T-helper 1 cell (primary cell): Measurements from ENCODE around the gene CPSF4L.

Experiments
- DNase-seq, 5 donors: peaks; one replicate each; pipeline ENCODE4 v3.0.0-alpha.2; 2012 to 2020

Gene CPSF4L

DNA sequence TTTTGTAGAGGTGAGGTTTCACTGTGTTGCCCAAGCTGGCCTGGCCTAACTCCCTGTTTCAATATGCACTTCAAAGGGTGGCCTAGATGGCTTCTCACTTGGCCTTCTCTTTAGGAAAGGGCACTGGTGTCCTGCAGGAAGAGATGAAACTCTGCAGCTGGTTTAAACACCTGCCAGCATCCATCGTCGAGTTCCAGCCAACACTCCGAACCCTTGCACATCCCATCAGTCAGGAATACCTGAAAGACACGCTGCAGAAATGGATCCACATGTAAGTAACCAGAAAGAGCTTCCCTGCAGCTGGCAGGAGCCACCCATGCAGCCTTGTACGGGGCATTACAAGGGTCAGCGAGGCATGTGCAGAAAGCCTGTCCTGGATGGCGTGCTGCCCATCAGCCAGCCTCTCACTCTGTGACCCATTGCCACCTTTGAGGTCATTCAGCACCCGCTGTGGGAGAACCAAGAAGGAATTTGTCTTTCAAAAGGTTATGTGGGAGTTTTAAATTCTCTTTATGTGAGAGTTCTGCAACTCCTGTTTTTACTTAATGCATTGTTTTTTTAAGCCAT is 61.8 kb downstream of the CPSF4L start:
- DNase-seq = no peak

DNA sequence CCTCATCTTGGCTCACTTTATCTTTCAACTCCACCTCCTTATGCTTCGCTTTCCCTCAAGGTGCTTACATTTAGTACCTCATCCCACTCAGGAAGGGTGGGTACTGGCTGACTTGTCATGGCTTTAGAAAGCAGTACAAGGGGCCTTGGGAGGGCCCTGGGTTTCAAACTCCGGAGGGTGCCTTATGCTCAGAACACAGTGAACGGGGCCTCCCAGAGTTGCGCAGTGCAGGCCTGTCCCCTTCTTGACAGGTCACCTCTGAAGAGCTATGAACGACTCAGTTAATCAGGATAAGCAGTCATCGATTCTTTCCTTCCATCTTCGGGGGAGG is 62.8 kb downstream of the CPSF4L start:
- DNase-seq = no peak
